ENCODE measurements around the gene NUMB.
A peak's percentile ranks its signal among the peaks of the same experiment; 100 is the strongest.

NUMB gene

DNA sequence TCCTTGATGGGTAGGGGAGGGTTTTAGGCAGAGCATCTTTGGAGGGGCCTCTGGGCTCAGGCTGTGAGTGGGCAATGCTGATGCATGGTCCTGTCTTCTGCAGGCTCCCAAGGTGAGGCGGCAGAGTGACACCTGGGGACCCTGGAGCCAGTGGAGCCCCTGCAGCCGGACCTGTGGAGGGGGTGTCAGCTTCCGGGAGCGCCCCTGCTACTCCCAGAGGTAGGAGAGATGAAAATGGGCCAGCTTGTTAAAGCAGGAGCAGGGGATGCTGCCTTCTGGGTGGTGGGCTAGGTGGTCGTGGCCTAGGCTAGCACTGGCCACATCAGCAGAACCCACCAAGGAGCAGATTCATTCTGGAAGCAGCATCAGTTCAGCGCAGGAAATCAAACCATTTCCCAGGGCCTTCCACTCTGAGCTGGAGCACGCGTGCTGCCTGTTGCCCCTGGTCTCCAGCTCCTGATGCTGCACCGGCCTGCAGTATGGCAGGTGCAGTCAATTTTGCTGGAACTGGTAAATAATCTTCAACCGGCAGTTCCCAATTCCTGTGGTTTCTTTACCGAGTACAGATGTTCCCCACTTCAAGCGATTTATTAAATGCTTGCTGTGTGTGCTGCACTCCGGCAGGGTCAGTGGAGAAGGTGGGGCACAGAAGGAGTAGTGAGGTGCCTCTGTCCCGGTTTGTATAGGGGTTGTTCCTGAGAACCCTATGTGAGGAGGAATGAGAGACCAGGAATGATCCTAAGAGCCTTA, 213.6 kb downstream of the NUMB start:
- no peak overlapping the region for H3K9ac ChIP-seq (ENCODE audit: low read depth, low read length)
- H3K27me3 ChIP-seq (ENCODE audit: control insufficient read depth, insufficient read depth, low read length) = peaks cover 5% of the 10 kb centered on the region
- H3K9me3 ChIP-seq (ENCODE audit: control insufficient read depth, insufficient read depth, low read length) = no peaks in the 10 kb centered on the region
- peaks cover 9% of the 10 kb centered on the region for H3K4me1 ChIP-seq (ENCODE audit: control insufficient read depth, insufficient read depth, low read length)
- H3K36me3 ChIP-seq (ENCODE audit: control insufficient read depth, insufficient read depth, low read length) = no peaks in the 10 kb centered on the region
- peak overlapping the region; percentile 55 for H3K4me3 ChIP-seq (ENCODE audit: low read depth, low read length)

DNA sequence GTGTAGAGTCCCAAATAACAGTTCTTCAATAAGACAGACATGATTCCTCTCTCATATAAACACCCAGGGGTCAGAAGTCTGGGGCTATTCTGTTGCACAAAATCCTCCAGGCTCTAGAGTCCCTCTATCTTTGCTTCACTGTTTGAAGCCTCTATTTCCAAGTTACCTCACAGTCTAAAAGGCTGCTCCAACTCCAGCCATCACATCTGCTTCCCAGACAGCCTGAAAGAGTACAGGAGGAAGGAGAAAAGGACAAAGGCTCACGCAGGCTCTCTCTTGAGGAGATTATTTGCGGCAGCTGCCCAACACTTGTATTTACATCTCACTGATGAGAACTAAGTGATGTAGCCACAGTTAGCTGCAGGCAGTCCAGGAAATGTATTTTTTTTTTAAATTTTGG, 214.6 kb downstream of the NUMB start:
- no peak overlapping the region for H3K4me3 ChIP-seq (ENCODE audit: low read depth, low read length)
- H3K36me3 ChIP-seq (ENCODE audit: control insufficient read depth, insufficient read depth, low read length) = no peaks in the 10 kb centered on the region
- H3K9ac ChIP-seq (ENCODE audit: low read depth, low read length) = no peak overlapping the region
- H3K27me3 ChIP-seq (ENCODE audit: control insufficient read depth, insufficient read depth, low read length) = peaks cover 13% of the 10 kb centered on the region
- peaks cover 11% of the 10 kb centered on the region for H3K4me1 ChIP-seq (ENCODE audit: control insufficient read depth, insufficient read depth, low read length)
- H3K9me3 ChIP-seq (ENCODE audit: control insufficient read depth, insufficient read depth, low read length) = no peaks in the 10 kb centered on the region

DNA sequence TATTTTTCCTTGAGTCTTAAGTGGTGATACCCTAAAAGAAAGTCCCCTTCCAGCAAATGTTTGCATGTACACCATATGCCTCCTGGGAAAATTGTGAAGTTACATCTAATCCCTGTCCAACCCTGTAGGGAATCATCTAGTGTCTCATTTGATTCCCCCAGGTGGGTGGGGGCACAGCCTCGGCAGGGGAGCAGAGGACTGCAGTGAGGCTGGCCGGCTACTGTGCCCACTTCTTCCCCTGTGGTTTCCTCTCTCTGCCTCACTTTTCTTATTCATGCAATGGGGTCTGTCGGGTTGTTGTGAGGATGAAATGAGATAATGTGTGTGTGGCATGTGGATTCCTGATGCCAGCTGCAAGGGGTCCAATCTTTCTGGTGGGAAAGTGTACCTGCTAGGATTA, 215.0 kb downstream of the NUMB start:
- H3K4me1 ChIP-seq (ENCODE audit: control insufficient read depth, insufficient read depth, low read length) = peaks cover 14% of the 10 kb centered on the region
- no peak overlapping the region for H3K4me3 ChIP-seq (ENCODE audit: low read depth, low read length)
- H3K9ac ChIP-seq (ENCODE audit: low read depth, low read length) = no peak overlapping the region
- H3K36me3 ChIP-seq (ENCODE audit: control insufficient read depth, insufficient read depth, low read length) = no peaks in the 10 kb centered on the region
- H3K27me3 ChIP-seq (ENCODE audit: control insufficient read depth, insufficient read depth, low read length) = peaks cover 17% of the 10 kb centered on the region
- H3K9me3 ChIP-seq (ENCODE audit: control insufficient read depth, insufficient read depth, low read length) = no peaks in the 10 kb centered on the region

DNA sequence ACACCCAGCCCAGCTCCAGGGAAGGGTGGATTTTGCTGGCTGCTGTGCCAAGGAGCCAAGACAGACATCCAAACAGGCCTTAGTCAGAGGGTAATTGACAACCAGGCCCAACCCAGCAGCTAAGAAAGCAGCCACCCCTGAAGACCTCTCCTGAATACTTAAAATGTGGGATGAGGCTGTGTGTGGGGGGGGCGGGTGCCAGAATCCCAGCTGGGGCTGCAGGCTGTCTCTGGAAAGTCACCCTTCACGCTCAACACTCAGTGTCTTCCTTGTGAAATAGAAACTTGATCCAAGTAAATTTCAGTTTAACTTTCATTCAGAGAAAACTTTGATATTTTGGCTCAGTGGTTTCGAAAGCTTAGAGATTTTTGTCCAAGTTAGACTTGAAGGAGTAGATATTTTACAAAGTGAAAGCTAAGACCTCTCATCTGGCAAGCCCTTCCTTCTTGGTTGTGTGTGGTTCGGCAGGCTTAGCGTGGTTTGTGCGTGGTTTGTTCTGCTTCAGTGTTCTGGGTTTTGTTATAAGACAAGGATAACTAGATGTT, 215.9 kb downstream of the NUMB start:
- peaks cover 20% of the 10 kb centered on the region for H3K27me3 ChIP-seq (ENCODE audit: control insufficient read depth, insufficient read depth, low read length)
- H3K9me3 ChIP-seq (ENCODE audit: control insufficient read depth, insufficient read depth, low read length) = no peaks in the 10 kb centered on the region
- no peaks in the 10 kb centered on the region for H3K36me3 ChIP-seq (ENCODE audit: control insufficient read depth, insufficient read depth, low read length)
- H3K4me3 ChIP-seq (ENCODE audit: low read depth, low read length) = no peak overlapping the region
- H3K9ac ChIP-seq (ENCODE audit: low read depth, low read length) = no peak overlapping the region
- H3K4me1 ChIP-seq (ENCODE audit: control insufficient read depth, insufficient read depth, low read length) = peaks cover 14% of the 10 kb centered on the region

DNA sequence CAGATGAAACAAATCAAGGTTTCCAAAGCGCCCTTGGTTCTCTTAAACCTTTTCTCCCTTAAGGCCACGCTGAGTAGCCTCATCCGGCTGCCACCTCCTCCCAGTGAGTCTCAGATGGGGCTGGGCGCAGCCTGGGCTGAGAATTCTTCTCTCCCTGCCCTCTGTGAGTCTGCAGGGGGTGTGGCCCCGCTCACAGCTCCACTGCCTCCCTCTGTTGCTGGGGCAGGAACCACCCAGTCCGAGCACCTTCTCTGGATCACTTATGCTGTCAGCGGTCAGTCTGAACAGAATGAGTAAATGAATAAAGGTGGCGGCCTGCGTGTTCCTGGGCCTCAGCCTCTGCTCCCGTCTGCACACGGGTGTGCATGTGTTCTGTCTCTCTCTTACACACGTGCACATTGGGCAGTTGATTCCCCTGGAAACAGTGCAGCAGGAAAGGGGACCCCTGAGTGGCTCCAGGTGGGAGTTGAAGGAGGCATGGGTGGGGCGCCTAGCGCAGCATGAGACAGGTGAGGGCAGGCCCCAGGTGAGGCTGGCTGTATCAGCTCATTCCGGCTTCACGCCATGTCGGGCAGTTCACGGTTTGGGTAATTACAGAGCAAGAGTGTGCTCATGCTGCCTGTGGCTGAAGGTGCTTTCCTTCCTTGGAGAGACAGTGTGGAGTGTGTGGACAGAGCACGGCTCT, 216.7 kb downstream of the NUMB start:
- no peak overlapping the region for H3K9ac ChIP-seq (ENCODE audit: low read depth, low read length)
- H3K4me1 ChIP-seq (ENCODE audit: control insufficient read depth, insufficient read depth, low read length) = peaks cover 18% of the 10 kb centered on the region
- no peak overlapping the region for H3K4me3 ChIP-seq (ENCODE audit: low read depth, low read length)
- H3K27me3 ChIP-seq (ENCODE audit: control insufficient read depth, insufficient read depth, low read length) = peaks cover 27% of the 10 kb centered on the region
- no peaks in the 10 kb centered on the region for H3K36me3 ChIP-seq (ENCODE audit: control insufficient read depth, insufficient read depth, low read length)
- H3K9me3 ChIP-seq (ENCODE audit: control insufficient read depth, insufficient read depth, low read length) = no peaks in the 10 kb centered on the region

DNA sequence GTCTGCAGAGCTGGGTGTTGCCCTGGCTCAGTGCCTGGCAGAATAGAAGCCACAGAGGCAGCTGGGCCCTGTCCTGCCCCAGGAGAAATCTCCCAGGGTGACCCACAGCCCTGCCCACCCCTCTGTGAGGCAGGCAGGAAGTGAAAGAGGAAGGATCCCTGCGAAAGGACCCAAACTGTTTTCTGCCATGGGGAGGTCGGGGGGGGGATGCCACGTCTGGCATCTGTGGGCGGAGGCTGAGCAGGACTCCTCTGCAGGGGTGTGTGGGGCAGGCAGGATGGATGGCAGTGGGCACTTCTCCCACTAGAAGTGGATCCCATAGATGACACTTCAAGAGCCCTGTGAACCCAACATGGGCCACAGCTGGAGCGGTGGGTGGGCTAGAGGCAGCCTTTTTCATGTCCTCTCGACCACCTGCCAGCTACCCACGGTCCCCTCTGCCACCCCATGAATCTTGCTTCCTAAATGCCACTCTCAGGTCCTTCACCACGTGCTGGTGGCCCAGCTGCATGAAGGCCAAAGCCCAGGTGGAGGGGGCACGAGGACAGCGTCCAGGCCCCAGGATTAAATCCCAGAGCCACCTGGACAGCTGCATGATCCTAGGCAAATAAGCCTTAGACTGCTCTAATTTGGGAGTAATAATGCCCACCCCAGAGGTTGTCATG, 217.4 kb downstream of the NUMB start:
- no peaks in the 10 kb centered on the region for H3K9me3 ChIP-seq (ENCODE audit: control insufficient read depth, insufficient read depth, low read length)
- H3K27me3 ChIP-seq (ENCODE audit: control insufficient read depth, insufficient read depth, low read length) = peaks cover 28% of the 10 kb centered on the region
- H3K36me3 ChIP-seq (ENCODE audit: control insufficient read depth, insufficient read depth, low read length) = no peaks in the 10 kb centered on the region
- no peak overlapping the region for H3K9ac ChIP-seq (ENCODE audit: low read depth, low read length)
- H3K4me3 ChIP-seq (ENCODE audit: low read depth, low read length) = no peak overlapping the region
- peaks cover 18% of the 10 kb centered on the region for H3K4me1 ChIP-seq (ENCODE audit: control insufficient read depth, insufficient read depth, low read length)

DNA sequence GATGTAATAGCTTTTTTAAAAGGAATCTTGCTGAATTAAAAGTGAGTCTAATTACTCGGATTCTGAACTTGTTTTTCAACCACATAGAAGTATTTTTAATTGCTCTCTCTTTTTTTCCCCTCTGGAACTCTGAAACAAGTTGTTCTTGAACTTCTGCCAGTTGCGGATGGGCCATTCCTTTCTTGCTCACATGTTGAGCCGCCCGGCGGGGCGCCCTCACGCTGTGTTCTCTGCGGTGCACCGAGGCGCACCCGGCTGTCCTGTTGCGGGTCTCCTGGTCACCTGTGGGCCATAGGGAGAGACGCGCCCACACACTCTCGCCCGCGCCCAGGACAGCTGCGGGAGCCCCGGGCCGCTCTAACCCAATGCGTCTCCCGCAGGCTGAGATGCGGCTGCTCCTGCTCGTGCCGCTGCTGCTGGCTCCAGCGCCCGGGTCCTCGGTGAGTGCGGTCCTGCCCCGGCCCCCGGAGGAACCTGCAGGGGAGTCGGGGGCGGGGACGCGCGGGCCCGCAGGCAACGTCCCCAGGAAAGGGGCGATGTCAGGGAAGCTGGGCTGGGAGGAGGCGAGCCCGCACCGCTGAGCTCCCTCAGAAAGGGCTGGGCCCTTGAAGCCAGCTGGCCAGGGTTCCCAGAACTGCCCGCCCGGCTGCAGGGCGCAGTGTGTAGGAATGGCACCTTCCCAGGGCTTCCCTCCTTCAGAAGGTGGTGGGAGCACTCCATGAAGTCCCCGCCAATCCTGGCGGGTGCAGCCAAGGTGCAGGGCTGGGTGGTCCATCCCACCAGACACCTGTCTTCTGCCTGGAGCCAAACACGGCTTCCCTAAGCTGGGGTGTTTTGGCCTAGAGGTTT, 218.7 kb downstream of the NUMB start:
- Histone ChIP-seq H3K4me1 (ENCODE audit: control insufficient read depth, insufficient read depth, low read length) (peaks cover 25% of the 10 kb centered on the region), H3K27me3 (ENCODE audit: control insufficient read depth, insufficient read depth, low read length) (peaks cover 27% of the 10 kb centered on the region)

DNA sequence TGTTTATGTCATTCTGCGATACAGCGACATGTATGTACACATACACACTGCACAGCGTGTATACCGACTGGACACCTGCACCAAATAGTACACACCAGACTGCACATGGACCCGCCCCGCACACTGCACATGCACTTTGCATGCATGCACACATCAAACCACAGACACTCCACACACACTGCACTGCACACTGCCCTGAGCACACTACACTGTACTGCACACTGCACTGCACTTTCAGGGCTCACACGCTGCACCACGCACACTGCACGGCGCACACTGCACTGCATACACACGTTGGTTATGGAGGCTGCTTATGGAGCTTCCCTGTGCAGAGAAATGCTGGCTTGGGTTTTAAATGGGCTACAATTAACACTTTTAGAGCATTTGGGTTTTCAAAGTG, 219.4 kb downstream of the NUMB start:
- no peaks in the 10 kb centered on the region for H3K36me3 ChIP-seq (ENCODE audit: control insufficient read depth, insufficient read depth, low read length)
- H3K9ac ChIP-seq (ENCODE audit: low read depth, low read length) = no peak overlapping the region
- H3K4me1 ChIP-seq (ENCODE audit: control insufficient read depth, insufficient read depth, low read length) = peaks cover 25% of the 10 kb centered on the region
- H3K9me3 ChIP-seq (ENCODE audit: control insufficient read depth, insufficient read depth, low read length) = no peaks in the 10 kb centered on the region
- H3K27me3 ChIP-seq (ENCODE audit: control insufficient read depth, insufficient read depth, low read length) = peaks cover 27% of the 10 kb centered on the region
- peak overlapping the region; percentile 72 for H3K4me3 ChIP-seq (ENCODE audit: low read depth, low read length)

More for the DNA sequence above, 218.7 kb downstream of the NUMB start:
- Histone ChIP-seq H3K9ac (ENCODE audit: low read depth, low read length) (no peak overlapping the region), H3K36me3 (ENCODE audit: control insufficient read depth, insufficient read depth, low read length) (no peaks in the 10 kb centered on the region), H3K4me3 (ENCODE audit: low read depth, low read length) (peak overlapping the region; percentile 72), H3K9me3 (ENCODE audit: control insufficient read depth, insufficient read depth, low read length) (no peaks in the 10 kb centered on the region)

DNA sequence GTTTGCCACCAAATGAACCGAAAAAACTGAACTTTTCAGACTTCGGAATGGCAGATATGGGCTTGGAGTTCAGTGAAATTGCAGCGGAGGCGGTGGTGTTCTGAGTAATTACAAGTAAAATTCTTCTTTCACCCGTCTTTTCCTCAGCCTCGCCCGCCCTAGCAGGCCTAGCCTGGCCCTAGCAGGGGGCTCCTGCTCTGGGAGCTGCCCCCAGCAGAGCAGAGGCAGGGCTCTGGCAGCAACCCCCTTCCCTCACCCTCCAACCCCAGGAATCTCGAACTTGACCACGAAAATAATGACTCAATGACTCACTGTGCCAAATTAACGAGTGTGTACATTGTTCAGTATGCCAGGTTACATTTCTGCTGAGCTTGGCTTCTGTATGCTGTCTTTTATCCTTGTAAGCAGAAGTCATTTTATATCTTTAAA, 219.9 kb downstream of the NUMB start:
- H3K36me3 ChIP-seq (ENCODE audit: control insufficient read depth, insufficient read depth, low read length) = no peaks in the 10 kb centered on the region
- H3K9me3 ChIP-seq (ENCODE audit: control insufficient read depth, insufficient read depth, low read length) = no peaks in the 10 kb centered on the region
- peaks cover 27% of the 10 kb centered on the region for H3K27me3 ChIP-seq (ENCODE audit: control insufficient read depth, insufficient read depth, low read length)
- H3K9ac ChIP-seq (ENCODE audit: low read depth, low read length) = peak overlapping the region; percentile 54
- peaks cover 30% of the 10 kb centered on the region for H3K4me1 ChIP-seq (ENCODE audit: control insufficient read depth, insufficient read depth, low read length)
- peak overlapping the region; percentile 72 for H3K4me3 ChIP-seq (ENCODE audit: low read depth, low read length)

DNA sequence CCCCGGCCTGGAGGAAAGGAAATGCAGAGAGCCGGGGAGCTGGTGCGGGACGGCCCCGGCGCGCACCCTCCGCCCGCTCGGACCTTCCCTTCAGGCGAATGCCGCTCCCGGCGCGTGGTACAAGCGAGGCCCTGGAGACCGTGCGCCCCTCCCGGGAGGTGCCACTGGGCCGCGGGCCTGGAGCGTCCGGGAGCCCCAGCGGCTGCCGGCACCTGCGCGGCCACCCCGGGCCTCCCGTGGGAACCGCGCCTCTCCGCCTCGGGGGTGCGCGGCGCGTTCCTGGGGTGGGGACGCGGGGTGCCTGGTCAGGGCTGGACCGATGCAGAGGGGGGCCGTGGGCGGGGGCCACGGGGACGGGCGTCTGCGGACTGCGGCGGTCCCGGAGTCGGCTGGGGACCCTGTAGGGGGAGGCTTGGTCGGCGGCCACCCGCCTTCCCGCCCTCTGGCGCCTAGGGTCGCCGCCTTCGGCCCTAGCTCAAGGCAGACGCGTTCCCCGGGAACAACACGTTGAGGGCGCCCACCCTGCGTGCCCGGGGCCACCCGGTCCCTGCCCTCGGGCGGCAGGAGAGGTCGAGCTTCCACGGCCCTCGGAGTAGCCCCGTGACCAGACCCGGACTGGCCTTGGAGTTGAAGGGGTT, 220.4 kb downstream of the NUMB start:
- H3K9ac ChIP-seq (ENCODE audit: low read depth, low read length) = peak overlapping the region; percentile 54
- H3K4me1 ChIP-seq (ENCODE audit: control insufficient read depth, insufficient read depth, low read length) = peaks cover 35% of the 10 kb centered on the region
- no peaks in the 10 kb centered on the region for H3K36me3 ChIP-seq (ENCODE audit: control insufficient read depth, insufficient read depth, low read length)
- peaks cover 29% of the 10 kb centered on the region for H3K27me3 ChIP-seq (ENCODE audit: control insufficient read depth, insufficient read depth, low read length)
- H3K9me3 ChIP-seq (ENCODE audit: control insufficient read depth, insufficient read depth, low read length) = no peaks in the 10 kb centered on the region
- H3K4me3 ChIP-seq (ENCODE audit: low read depth, low read length) = peak overlapping the region; percentile 72
